Amniotic epithelial cell (primary cell): ENCODE data around the gene TNIK.

Experiments
- DNase-seq: peaks from one replicate; pipeline ENCODE4 v3.0.0-alpha.2; 2010; ENCODE audit warnings: low read depth

Gene TNIK

DNA sequence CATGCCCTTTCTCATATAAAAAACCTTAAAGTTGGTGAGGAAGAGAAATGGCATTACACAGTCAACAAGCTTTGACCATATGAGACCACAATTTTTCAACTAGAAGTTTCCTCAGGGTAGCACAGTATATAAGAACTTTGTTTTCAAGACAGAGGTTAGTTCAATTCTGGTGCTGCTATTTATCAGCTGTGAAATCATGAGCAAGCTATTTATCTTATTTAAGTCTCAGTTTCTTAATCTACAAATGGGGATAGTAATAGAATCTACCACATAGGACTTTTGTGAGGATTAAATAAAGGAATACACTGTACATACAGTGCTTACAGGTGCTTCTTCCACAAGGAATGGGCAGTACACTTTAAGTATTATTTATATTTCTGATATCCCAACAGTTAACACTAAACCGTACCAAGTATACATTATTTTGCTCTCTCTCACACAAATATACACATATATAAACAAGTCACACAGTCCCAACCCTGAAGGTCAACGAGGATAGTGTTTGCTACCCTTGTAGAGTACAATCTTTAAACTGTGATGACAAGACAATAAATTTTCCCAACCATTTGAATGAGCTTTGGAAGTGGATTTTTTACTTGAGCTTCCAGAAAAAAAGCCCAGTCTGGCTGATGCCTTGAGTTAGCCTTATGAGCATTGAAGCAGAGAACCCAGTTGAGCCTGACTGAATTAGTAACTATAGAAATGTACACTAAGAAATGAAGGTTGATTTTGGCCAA lies 178.8 kb downstream of the TNIK start:
- DNase-seq: no peak

DNA sequence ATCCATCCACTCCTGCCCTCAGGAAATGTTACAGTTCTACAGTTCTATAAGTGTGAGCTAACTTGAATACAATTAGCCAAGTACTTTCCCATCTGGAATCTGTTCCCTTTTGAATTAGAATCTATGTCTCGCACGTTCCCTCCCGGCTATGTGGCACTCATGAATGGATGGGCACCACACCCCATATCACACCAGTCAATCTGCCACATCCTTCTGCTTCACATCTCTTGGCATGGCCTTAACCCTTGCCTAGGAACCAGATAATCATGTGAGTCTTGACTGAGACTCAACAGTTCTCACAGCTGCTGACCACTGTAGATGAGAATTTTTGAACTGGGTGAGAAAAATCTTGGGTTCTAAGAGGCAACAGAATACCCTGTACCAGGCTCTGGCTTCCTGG lies 180.2 kb downstream of the TNIK start:
- no peak for DNase-seq

DNA sequence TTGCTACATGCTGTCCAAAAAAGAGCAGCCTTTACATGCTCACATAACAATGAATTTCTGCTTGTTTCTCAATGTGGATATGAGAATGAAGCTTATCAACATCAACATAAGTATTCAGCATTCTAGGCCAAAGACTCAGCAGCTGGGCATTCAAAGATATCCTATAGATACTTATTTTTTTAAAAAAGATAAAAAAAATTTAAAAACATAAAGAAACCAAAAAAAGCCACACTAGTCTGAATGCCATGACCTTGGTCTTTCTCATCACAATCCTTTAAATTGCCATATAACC lies 182.0 kb downstream of the TNIK start:
- DNase-seq: no peak

DNA sequence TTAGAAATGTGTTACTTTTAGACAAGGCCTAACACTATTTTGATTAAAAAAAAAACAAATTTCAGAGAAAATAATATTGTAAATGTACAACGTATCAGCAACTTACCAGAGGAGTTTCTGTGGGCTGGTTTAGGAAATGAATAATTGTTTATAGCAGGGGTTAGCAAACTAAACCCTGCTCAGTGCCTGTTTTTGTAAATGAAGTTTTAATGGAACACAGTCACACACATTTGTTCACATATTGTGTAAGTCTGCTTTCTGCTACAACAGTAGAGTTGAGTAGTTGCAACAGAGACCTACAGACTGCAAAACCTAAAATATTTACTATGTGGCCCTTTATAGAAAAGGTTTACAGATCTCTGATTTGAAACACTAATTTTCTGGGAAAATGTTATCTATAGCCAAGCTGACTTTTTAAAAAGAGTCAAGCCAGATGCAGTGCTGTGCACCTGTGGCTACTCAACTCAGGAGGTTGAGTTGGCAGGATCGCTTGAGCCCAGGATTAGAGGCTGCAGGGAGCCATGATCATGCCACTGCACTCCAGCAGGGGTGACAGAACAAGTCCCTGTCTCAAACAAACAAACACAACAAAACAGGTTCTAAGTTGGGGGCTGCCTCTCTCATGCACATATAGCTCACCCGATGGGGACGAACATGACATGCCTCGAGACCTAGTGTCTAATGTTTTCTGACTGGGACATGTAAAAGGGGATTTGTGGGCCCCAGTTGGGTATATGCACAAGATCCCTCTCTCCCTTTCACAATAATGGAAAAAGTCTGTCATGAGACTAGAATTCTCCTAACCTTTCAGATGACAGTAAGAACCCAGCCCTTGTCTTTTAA lies 182.5 kb downstream of the TNIK start:
- DNase-seq: peak; percentile 74

DNA sequence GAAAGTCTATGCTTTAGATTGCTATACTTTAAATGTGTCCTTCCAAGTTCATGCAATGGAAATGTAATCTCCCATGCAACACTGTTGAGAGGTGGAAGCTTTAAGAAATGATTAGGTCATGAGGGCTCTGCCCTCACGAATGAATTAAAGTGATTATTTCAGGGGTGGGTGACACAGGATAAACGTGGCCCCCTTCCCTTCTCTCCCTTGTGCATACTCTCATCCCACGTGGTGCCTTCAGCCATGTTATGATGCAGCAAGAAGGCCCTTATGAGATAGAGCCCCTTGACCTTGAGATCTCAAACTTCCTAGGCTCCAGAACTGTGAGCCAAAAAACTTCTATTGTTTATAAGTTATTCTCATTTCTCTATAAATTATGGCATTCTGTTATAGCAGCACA lies 183.3 kb downstream of the TNIK start:
- DNase-seq: no peak

DNA sequence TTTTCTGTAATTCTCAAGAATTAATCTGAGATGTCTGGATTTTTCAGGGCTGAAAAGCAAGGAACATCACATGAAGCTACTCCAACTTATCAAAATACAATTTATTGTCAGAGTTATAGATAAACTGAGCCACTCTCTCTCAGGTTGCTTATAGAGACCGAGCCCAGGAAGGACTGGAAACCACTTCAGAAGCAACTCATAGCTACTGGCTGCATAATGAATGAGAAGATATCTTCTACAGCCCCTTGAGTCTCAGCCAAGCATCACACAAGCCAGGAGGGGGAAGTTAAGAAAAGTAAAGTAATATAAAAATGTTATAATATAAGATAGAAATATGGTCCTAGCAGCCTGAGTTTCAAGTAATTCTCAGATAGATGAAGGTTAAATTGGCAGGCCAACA lies 186.0 kb downstream of the TNIK start:
- no peak for DNase-seq

DNA sequence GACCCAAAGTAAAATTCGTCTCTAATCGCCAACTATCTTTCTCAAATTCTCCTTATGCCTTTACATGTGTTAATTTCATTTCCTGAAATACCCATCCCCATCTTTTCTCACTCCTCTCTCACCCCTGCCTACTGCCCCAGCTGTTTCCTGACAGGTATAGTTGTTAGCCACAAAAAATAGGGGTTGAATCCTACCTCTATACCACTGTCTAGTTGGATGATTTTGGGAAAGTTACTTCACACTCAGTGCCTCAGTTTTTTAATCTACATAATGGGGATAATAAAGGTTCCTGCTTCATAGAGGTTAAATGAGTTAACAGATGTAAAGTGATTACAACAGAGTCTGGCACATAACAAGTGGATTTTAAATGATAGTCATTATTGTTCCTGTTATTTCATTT lies 189.7 kb downstream of the TNIK start:
- DNase-seq: peak; percentile 26

DNA sequence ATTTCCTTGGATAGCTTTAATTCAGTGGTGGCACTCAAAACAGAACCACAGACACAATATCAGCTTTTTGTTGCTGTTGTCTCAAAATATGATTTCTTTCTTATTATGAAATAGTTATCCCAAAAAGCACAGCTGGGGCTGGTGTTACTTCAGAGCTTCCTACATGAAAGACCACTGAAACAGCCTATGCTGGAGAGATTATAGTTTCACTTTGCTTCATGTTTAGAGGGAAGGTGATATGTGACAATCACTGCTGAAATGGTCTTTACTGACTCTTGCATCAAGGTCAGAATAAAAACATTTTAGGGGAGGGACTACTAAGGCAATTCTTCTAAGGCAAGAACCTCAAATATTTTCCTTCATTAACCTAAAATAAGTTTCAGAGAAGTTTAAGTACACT lies 190.7 kb downstream of the TNIK start:
- no peak for DNase-seq

DNA sequence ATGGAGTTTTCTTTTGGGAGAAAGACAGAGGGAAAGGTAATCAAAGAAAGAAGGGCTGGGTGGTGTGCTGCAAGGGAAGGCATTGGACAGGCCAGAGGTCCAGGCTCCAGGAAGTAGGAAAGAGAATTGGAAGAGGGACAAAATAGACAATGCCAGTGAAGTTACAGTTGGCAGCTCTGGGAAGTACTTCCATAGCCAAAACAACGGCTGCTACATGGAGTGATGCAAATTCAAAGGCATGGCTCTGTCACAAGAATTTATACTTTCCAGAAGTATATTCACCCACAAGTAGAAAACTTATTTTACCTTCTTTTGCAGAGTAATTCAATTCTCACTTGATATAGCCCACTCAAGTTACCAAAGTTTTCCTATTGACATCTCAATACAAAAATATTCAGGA lies 191.5 kb downstream of the TNIK start:
- DNase-seq: no peak

DNA sequence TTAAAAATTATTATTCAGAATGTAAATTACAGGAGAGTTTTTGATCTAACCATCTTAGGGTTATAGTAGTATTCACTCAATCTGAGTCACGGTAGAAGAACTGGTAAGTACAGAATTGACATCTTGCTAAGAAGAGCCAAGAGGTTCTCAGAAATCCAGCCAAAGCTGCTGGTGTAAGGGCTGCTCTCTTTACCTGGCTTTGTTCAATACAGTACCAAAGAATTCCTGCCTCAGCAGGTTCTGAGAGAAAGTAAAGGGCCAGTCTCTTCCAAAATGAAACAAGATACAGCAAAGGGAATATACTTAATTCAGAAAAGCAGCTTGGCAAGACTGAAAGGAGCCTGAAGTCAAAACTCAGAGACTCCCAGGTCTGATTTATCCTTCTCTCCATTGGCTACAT lies 193.1 kb downstream of the TNIK start:
- DNase-seq: no peak

DNA sequence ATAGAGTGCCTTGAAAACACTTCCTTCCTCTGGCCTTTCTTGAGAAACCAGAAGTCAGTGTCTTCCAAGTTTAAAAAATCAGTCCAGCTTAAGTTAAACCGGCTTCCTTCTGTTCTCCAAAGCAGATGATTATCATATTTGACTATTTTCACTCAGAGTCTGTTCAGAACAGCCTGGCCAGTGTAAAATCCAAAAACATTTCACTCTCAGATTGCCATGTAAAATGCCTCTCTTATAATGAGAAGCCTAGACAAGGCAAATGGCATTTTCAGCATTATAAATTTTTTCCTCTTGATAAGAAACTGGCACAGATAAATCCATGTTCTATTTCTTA lies 193.5 kb downstream of the TNIK start:
- no peak for DNase-seq

DNA sequence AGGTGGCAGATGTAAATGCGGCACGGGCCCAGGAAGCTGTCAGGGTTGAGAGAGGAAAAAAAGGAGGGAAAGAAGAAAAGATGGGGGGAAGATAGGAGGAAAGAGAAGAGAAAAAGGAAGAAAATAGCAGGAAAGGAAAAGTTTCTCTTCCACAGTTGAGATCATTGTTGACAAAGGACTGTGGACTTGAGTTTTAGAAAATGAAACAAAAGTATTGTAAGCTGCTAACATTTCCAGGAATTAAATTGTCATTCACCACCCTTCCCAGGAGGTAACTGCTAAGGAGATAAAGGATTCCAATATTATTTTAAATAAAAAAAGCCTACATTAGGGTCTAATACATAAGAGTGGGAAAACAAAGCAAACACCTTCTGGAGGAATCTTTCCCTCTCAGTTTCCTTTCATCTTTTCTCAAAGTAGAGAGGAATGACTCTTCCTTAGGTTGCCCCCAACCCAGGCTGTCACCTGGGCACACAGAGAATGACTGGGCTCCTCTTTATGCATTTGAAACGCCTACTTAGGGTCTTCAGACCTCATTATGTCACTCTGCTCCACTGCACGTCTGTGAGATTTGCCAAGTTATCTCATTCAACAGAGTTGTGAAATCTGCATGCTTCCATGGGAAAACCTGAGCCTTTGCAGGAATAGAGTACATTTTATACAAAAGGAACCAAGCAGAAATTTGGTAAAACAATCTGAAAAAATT lies 194.0 kb downstream of the TNIK start:
- peak; percentile 67 for DNase-seq

DNA sequence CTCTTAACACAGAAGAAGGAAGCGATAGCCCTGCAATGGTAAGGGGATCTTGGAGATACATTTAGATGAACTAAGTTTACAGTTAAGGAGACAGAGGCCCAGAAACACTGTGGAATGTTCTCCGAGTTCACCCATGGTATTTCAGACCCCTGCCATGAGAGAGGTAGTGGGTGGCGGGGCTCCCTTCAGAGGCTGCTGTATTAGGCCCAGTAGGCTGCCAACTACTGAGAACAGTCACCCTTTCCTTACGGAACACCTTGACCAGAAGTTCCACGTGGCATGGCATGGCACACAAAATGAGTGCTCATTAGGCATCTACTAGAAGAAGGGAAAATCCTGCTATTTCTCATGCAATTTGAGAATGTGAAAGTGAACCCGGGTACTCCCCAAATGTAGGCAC lies 195.4 kb downstream of the TNIK start:
- no peak for DNase-seq

DNA sequence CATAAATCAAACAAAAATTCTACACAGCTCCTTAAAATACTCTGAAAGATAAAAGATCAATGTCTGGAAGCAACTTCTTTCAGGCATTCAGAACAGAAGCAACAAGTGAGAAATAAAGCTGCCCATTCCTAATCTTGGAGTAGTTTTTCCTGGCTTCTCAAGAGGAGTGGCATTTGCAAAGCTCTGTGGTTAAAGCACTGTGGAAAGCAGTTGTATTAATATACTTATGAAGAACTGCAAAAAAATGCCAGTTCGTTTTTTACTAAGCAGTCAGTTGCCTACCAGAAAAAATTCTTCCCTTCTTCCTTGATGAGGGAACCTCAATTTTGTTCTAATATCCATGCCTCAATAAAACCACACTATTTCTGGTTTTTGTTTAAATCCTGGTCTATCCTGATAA lies 197.8 kb downstream of the TNIK start:
- peak; percentile 69 for DNase-seq

DNA sequence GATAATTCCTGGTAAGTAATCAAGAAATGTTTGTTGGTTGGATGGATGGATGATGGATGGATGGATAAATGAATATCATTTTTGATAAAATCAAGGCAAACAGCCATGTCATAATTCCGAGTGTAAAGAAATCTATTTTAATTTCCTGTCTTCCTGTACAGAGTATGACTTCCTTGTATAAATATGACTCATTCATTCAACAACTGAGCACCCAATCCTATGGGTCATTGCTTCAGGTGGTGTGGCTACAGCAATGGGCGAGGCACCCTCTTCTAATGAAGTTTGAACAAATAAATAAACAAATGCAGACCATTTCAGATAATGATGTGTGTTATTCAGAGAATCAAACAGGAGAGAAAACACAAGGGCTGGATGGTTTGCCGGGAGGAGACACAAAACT lies 198.7 kb downstream of the TNIK start:
- DNase-seq: no peak

DNA sequence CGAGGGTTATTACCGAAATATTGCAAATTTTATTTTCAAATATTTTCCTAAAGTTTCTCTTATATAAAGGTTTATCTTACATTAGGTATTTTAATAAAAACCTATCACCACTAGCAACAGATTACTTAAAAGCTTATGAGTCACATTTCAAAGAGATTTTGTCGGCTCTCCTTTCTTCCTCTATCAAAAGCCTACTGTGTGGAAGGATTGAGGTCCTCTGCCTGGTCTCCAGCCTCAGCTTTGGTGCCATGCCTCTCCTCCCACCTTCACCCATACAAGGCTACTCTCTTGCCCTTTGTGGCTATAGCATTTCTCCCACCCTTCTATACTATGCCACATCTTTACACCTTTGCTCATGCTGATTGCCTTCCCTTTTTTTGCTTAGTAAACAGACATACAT lies 199.3 kb downstream of the TNIK start:
- no peak for DNase-seq

DNA sequence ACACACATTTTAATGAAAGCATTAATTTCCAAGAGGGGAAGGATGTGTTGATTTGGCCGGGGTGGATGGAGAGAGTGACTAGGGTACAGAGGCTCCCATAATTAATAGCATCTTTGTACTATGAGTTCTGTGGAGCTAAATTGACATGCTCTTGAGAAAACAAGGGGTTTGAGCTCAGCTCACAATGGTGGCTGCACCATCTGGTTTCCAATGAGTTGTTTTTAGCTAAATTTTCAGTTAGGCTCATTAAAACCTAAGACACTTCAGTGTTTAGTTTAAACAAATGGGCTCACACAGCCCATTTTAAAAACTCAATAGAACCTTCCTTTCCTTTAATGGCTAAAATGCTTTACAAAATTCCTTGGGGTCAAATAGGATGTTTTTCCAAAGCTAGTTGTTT lies 199.7 kb downstream of the TNIK start:
- no peak for DNase-seq

DNA sequence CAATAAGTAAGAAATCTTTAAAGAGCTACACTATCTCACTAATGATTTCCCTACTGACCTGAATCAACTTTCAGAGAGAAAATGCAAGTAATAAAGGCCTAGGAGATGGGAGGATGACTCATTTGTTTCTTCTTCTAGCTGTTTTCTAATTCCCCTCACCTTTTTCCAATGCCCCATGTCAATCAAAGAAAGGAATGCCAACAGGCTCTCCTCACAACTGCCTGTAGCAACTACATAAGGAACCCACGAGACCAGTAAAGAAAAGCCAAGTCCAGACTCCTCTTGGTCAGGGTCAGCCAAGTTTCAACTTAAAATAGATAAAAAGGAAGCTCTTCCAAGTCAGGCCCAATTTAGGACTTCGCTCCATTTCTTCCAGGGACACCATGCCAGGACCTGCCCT lies 201.9 kb downstream of the TNIK start:
- peak; percentile 40 for DNase-seq

DNA sequence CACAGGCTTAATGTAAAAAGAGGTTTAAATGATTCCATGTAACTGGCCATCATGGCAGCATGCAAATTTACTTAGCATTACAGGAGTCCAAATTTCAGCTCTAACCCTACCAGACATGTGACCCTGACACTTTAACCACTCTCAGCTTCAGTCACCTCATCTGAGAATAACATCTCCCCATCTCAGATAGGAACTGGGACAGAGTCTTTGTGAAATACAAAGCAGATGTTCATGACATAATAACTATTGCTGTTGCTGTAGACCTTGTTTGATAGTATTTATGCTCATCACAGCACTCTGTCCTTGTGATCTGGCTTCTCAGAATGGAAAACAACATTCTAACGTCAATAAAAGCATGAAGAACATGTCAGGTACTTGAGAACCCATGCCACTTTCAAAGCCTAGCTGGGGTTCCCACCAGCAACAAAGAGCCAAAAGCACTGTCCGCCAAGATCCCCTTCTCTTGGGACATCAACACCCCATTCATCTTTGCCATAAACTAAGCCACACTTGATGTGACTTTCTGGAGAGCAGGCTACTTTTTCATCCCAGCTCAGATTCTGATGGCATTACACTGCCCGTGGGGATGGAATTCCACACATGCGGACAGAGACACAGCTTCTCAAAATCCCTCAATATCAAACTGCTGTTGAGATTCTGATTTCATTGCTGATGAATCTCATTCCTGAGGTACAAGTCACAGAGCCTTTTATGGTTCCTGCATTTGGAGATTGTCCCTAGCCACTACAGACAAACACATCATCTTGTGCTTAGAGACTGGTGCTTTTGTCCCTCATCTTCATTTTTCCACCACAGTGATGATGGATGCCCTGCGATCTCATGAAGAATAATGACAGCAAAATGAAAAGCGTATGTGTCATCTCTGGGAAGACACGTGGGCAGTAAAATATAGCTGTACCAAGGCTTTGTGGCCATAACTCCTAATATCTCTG lies 202.7 kb downstream of the TNIK start:
- DNase-seq: peak; percentile 27

DNA sequence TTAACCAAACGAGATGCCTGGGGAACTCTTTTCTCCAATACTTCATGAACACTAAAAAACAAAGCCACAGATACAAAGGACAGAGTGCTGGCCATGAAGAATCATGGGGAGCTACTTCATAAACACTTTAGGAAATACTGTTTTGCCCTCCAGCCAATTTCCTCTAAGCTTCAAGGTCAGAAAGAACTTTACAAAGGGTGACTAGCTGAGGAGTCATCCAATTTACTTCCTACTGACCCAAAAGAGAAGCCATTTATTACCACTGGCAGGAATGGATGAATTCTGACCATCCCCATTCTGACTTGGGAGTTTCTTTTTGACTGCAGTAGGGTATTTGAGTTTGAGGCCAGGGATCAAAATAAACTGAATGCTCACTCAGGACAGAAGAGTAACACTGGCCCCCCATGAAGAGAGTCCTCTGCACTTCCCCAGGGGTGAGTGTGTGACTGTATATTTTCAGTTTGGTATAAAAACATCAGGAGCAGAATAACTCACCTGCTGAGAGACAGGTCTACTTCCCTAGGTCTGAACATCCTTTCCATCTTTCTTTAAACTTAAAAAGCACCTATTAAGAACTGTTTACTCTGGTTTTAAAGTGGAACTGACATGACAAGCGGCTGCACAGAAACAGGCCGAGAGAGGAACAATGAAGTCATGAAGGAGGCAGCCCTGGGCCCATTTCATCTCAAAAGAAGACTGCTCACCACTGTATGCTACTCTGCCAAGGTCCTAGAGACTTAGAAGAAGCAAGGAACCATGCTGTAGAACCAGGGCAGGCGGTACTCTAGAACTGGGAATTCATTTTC lies 203.6 kb downstream of the TNIK start:
- DNase-seq: peak; percentile 21

DNA sequence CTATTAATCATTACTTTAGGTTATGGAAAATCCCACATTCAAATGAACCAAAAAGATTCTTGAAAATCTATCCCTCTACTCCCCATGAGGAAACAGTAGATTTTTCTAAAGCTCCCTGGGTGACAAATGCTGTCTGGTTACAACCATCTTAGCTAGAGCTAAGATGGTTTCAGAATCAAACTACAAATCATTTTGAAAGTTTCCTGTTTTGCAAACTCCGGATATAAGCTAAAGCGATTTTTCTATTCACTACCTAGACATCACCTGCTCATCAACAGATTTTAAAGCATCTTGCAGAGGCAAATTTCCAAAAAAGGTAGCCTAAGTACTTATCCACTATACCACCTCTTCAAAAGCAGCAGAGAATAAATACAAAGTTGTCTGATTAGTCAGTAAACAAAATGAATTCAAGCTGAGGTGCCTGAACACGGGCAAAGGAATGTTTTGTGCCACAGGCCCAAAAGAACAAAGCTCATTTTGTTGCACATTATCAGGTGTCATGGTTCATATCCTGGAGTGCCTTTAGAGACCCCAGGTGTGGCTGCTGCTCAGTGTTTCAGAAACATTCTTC lies 204.9 kb downstream of the TNIK start:
- no peak for DNase-seq
